GM21619 (cell line): ENCODE data around the gene RASSF1.
"Not testable (repeated sequence)": the region's sequence is repeated elsewhere in the genome, so short reads cannot be mapped to it uniquely, and the experiment has no call there.

Experiments used
- ATAC-seq: cut with Tn5 transposase; IDR thresholded peaks from one replicate; pipeline ENCODE4 v1.9.1; 2021; ENCODE audit not compliant: unreplicated experiment

RASSF1 gene

GRCh38 chr3:50288387-50289007 is 52.1 kb downstream of the RASSF1 start:
- no peak for ATAC-seq

- no peak for ATAC-seq
Observed at GRCh38 chr3:50287262-50287661, 53.4 kb downstream of the RASSF1 start.

- ATAC-seq: no peak
Observed at GRCh38 chr3:50286322-50287227, 54.1 kb downstream of the RASSF1 start.

GRCh38 chr3:50284121-50284520 is 56.5 kb downstream of the RASSF1 start:
- not testable (repeated sequence) for ATAC-seq
